ENCODE measurements around the gene CEL. TPM values are rescaled to one million over a fixed set of nuclear protein-coding genes. Genes with fewer than 3 reads are reported as not detected.
A peak's percentile ranks its signal among the peaks of the same experiment; 100 is the strongest.

CEL gene
- total RNA-seq, 1 experiment from 2014 or later, result 0.58 TPM

DNA sequence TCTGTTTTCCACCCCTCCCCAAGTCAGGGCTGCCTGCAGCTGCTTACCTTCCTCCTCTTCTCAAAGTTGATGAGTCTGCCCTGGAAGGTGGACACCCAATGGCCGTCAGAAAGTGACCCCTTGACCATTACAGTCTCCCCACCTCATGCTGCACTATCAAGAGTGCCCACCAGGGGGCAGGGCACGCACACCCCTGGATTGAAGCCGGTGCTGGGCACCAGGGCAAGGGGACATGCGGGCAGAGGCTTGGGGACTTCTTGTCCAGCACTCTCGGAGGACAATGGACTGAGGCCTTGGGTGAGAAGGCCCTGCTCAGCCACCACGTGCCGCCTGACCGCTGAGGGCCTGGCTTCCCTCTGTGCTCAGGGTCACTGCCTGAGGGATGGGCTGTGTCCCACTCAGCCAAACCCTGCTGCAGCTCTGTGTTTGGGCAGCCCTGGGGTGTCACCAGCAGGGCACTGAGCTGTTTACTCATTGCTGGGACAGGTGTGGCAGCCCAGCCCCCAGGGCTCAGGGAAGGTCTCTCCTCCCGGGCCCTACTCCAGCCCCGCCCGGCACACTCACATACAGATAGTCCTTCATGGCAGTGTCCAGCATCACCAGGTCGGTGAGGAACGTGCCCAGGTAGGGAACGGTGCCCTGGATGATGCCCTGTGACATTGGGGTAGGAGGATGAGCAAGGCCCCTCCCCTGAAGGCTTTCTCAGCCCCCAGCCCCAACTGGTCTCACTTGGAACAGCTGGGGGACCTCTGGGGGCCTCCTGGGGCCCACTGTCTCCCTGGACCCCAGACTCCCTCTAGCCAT, 41.6 kb downstream of the CEL start:
- DNase-seq (ENCODE audit: low spot score), result peak; percentile 87

DNA sequence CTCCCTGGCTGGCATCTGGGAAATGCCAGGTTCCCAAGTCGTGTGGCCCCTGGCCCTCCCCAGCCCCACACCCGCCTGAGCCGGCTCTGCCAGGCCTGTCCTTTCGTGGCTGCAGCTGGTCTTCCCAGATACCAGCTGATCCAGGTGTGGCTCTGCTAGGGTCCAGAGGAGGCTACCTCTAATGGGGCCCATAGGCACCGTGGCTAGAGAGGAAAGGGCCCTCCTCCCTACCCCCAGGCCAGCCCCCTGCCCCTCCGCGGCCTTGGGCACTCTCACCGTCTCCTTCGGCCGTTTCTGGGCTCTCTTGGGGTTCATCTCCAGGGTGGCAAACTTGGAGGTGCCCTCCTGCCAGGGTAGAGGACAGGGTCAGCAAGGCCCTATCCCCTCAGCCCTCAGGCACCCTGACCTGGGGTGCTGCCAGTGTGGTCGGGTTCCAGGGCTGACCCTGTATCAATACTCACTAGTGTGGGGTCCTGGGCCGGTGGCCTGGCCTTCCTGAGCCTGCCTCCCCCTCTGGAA, 42.3 kb downstream of the CEL start:
- no peak for DNase-seq (ENCODE audit: low spot score)

DNA sequence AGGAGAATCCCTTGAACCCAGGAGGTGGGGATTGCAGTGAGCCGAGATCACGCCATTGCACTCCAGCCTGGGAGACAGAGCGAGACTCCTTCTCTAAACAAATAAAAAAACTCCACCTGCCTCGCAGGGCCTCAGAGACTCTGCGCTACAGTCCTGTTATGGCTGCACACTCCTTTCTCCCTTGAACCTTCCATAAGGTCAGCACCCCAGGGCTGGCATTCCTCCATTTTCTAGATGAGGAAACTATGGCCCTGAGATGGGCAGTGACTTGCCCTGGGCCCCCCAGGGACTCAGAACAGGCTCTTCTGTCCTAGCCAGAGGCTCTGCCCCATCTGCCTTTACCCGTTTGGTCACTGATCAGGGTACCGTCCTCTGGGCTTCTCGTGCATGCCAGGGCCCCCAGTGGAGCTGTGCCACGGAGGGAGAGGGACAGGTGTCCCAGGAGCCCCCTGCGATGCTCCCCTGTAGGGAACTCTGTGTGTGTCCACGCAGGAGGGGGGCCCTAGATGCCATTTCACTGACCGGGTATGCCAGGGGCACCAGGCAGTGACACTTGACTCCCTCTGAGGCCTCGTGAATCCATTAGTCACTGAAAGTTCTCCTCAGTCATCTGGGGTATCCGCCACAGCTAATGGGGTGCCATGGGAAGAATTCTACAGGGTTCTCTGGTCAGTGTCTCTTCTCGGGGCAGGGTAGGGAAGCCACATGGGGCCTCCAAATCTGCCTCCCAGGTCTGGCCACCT, 43.1 kb downstream of the CEL start:
- no peak for DNase-seq (ENCODE audit: low spot score)

DNA sequence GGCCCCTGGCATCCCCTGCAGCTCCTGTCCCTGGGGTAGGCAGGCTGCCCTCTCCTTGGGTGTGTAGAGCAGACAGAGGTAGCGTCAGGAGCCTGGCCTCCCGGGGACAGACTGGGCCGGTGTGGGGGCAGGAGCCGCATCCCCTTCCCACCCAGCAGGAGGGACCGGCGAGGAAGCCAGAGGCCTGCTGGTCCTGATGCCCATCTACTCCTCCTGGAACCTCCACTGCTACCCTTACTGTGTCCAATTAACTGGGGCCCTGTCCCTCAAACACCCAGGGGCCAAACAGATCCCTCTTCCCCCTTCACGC, 43.6 kb downstream of the CEL start:
- DNase-seq (ENCODE audit: low spot score), result no peak

DNA sequence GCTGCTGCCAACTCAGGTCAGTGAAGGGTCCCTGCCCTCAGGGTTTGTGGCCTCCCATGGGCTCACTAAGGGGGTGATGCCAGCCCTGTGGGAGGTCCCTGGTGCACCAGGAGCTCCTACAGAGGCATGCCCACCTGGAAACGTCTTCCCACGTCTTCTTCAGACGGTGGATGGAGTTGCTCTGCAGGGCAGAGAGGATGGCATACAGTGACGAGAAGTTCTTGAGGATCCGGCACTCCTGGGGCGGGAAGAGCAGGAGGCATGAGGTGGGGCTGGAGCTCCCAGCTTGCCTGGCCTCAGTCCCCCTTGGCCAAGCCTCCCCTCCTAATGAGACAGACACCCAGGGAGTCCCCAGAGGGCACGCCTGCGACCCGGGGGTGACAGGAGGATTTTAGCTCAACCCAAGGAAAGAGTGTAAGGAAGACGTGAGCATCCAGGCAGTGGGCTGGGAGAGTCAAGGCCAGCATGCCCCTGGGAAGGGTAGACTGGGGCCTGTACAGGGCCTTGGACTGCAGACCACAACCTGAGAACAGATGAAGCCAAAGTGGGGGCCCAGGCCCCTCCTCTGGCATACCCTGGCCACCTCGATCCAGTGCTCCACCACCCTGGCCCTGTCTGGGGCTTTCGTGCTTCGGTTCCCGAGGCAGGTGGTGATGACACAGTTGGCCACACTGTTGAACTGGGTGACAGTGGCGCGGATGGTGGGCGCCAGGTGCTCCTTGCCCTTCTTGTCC, 44.9 kb downstream of the CEL start:
- no peak for DNase-seq (ENCODE audit: low spot score)

DNA sequence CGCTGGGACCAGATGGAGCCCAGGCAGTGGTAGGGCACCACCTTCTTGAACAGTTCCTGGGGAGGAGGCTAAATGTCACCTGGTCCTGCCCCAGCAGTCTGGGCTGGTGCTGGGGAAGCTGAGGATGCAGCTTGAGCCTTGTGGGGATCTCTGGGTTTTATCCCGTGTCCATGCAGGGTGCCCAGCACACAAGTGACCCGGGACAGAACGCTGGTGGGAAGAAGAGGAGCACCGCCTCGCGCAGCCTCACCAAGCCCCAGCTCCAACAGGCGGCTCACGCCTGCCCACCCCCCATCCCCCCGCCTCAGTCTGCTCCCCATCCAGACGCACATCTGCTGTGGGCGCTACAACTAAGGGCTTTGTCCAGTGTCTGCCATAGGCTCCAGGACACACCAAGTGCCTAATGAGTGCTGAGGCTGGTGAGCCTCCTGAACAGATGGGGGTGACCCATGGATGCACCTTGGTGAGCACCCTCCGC, 45.5 kb downstream of the CEL start:
- no peak for DNase-seq (ENCODE audit: low spot score)

DNA sequence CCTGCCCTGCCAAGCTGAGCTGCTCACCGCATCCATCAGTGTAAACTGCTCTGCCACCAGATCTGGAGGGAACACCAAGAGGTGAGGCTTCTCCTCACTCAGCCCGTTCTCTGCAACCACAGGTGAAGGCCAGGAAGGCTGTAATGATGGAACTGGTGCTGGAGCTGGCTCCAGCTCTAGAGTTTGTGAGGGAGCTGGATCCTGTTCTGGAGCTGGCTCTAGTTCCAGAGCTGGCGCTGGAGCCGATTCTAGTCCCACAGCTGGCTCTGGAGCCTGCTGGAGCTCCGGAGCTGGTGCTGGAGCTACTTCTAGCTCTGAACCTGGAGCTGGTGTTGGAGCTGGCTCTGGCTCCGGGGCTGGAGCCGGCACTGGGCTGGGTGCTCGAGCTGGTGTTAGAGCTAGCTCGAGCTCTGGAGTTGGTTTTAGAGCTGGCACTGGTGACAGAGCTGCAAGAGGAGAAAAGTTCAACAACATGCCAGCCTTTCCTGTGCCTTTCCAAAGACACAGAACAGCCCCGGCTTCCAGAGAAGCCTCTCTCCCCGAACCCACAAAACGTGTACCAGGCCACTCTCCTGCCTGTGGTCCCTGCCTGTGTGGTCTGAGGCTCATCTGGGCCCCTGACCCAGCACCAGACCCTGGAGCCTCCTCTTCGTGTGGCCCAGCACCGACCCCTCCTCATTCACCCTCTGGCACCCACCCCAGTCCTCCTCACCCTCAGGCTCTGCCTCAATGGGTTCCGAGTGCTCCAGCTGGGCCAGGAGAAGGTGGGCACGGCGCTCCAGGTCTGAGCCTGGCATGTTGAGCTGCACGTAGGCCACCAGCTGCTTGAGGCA, 46.4 kb downstream of the CEL start:
- DNase-seq (ENCODE audit: low spot score), result no peak

DNA sequence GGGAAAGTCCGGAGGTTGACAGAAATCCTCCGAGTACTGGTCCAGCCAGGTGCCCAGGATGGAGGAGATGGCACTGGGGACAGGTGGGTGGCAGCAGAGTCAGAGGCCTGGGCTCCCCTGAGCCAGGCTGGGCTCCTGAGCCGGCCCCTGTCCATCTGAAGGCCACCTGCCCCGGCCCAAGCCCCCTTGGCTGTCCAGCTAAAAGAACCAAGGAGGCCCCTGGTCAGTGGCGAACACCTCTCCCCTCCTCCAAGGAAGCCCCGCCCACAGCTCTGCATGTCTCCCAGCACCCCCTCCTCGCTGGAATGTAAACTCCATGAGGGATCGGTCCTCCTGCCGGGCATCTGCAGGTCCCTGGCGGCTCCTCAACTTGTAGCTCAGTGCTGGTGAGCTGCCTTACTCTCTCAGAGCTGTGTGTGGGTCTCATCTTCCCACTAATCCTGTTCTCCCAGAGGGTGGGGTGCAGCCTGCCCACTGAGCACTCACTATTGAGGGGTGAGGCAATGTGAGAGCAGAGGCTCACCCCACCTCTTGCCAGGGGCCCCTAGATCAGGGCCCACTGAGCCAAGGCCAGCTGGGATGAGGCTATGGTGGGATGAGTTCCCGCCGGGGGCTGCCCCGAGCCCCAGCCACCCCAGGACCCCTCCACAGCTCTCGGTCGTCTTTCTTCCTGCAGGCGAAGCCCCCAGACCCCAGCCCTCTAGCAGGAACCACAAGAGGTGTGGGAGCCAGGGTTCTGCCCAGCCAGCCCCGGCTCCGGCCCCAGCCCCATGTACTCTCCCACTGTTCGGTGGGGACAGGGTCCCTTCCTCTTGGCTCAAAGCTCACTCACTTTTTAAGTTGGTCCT, 47.2 kb downstream of the CEL start:
- DNase-seq (ENCODE audit: low spot score), result no peak

DNA sequence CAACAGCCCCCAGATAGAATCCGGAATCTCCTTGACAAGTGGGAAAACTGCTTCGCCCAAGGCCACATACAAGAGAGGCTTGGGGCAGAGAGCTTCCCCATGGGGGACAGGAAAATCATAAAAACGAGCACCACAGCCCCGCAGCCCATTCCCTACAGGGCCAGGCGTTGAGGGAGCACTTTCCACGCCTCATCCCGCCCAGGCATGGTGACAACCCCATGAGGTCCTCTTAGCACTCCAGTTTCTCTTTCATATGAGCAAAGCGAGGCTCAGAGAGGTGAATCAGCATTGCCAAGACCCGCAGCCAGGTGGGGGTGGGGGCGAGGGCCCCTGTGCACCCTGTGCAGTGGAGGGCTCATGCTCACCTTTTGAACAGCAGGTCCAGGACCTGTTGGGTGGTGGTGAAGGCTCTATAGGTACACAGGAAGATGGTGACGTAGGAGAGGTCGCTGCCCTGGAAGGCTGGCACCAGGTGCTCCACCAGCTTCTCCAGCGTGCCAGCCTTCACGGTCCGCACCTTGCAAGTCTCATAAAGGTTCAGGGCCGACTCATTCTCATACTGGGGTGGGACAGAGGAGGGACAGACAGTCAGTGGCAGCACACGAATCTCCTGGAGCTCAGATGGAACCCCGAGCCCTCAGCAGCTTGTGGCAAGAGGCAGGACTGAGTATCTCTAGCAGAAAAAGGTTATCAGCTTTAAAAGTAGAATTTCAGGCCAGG, 48.3 kb downstream of the CEL start:
- no peak for DNase-seq (ENCODE audit: low spot score)

DNA sequence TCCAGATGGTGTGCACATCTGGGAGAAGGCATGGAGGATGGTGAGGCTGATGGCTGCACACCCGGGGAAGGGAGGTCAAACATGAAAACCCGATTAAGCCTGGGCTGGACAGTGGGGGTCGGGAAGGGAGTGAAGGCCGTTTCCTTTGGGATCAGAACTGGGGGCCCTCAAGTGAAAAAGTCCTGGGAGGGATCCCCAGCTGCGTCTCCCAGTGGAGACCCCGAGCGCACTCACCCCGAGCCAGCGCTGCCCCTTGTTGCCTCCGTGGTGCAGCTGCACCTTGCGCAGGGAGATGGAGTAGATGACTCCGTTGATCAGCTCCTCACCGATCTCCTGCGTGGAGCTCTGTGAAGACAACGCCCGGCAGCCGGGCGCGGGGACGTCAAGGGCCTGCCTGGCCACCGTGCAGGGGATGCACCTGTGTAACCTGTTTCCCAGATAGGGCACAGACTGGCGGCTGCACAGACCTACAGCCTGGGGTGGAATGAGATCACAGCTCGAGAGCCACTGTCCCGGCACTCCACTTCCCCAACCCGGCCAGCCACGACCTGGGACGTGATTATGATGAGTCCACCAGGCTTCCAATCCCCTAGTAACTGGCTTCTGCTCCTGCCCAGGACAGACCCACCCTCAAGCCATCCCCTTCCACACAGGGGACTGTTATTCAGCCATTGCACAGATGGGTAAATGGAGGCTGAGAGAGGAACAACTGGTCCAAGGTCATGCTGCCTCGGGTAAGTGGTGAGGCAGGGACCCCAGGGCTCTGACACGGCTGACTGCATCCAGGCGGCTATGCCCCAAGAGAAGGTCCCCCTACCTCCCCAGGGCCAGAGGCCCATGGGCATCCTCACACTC, 50.3 kb downstream of the CEL start:
- DNase-seq (ENCODE audit: low spot score), result no peak

DNA sequence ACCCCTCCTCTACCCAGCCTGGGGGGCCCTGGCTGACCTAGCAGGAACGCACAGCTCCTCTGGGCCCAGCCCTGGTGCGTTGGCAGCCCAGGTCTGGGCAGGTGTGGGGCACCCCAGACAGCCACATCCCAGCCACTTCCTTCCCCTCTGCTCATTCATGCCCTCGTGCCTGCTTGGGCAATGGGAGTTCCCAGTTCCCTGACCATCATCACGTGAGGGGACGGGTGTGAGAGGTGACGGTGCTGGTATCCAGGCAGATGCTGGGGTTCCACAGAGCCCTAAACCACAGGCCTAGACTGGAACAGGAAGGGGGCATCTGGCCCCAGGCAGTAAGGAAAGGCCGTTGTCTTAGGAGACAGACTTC, 50.9 kb downstream of the CEL start:
- DNase-seq (ENCODE audit: low spot score), result no peak

DNA sequence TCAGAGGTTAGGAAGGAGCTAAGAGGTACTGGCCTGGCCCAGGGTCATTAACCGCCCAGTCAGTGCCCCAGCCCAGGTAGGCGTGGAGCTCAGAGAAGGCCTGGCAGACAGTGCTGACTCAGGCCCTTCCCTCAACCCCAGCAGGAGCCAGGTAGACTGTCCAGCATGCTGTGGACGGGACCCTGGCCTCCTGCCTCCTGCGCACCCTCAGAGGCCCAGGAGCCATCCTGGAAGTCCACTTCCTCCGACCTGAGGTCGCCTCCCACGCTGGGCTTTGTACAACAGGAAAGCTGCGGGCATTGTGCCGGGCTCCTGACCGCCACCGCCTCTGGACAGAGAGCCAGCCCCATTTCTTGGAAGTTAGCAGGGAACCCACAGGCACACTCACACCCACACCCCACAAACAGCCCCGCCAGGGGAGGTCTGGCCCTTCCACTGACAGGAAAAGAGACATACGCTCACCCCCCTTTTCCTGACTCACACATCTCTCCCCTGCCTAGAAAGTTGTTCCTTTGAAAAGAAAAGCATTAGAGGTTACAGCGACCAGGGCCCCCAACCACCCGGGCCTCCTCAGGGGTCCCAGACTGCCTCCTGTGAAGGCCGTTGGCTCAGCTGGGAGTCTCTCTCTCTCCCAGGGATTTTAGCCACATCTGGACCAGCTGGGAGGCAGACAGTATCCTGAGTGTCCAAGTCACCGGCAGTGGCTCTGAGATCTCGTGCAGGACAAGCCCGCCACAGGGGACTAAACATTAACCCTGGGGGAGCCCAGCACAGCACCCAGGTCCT, 51.6 kb downstream of the CEL start:
- DNase-seq (ENCODE audit: low spot score), result no peak

DNA sequence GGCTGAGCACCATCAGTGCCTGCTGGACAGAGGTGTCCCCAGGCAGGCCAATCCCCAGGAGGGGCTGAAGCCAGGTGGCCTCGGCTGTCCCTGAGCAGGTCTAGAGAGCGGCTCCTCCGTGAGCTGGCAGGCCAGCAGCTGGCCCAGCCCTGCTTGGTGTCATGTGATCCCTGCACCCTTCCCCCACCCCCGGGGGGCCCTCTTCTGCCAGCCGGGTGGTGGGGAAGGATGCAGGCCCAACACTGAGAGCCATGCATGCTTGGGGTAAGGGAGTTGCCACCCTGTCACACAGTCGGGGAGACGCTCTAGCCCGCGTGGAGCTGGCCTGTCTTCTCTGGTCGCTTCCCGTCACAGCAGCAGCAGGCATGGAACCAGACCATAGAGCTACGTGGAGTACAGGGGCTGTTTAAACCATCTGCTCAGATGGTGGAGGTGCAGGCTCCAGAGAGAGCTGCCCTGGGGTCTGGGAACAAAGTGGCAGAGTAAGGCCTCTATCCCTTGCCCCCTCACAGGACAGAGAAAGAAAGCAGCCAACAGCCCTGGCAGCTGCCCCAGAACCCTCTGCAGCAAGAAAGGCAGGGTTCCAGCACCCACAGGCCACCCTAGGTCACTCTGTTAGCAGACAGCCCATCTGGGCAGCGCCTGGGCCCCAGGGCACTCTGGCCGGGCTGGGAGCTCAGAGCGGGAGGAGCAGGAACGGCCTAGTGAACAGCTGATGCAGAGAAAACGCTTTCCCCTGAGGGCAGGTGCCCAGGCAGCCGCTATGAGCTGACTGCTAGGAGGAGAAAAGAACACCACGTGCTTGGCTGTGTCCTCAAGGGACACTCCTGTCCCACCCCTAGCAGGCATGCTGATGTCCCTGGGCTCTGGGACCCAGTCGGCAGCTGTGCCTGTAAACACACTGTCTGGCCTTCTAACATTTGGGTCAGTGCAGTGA, 52.4 kb downstream of the CEL start:
- DNase-seq (ENCODE audit: low spot score), result peak; percentile 82

DNA sequence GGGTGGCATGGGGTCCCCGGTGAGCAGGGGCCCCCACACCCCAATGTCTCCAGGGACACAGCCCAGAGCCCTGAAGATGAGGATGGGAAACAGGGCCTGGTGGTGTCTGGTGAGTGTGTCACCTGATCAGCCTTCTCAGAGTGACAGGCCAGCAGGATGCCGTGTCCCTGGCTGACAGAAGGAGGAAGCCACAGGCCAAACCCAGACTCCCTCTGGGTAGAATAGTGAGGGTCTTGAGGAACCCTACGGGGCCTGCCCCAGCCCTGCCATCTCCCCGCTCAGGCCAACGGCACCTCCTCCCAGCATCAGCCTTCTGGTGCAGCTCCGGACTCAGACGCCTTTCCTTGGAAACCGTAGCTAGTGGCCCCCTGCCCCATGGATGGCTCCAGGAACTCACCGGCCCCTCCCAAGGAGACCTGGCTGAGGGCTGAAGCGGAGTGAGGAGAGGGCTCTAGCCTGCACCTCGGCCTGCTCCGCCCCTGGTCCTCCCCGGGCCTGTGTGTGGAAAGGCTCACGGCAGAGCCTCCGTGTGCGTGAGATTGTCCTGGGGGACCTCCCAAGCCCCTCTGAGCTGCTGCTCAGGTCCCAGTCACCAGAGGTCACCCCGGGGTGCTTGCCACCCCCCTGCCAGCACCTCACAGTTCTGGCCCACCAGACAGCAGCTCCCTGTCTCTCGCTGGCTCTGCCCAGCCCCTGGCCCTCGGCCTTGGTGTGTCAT, 53.3 kb downstream of the CEL start:
- no peak for DNase-seq (ENCODE audit: low spot score)

DNA sequence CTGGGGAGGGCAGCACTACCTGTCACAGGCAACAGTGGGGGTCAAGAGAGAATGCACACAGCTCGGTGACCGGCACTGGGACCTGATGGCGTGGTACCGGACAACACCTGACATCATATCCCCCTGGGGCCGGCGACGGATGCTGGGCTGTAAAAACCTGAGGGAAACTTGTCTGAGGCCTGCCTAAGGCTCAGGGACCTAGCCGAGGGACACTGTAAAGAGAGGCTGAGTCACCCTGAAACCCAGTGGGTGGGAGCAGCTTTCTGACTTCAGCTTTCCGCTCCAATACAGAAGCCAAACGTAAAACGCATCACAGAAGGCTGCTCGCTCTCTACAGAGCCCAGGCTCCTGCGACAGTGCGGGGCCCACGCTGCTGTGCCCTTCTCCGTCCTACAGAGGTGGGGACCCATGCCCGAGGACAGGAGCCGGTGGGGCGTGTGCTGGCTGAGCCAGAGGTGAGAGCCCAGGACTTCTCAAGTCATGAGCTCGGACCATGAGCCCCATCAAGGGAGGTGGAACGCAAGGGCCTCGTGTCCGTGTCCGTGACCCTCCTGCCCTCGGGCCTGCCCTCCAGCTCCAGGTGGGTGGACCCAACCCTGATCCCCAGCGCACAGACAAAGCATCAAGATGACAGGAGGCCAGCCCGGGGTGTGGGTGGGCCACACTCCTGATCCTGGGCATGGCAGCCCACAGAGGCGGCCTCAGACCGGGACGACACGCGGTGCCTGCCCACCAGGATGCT, 54.0 kb downstream of the CEL start:
- DNase-seq (ENCODE audit: low spot score), result no peak

All from HT-29 (cell line).